Measurements from ENCODE around the gene CAMTA1. TPM values are rescaled to one million over a fixed set of nuclear protein-coding genes. Genes with fewer than 3 reads are reported as not detected.

The CAMTA1 gene
- total and polyA plus RNA-seq, 9 of the 15 experiments (the other 6 are each of a cell fraction or from before 2014, with no cell fraction given), result 43.9 to 161 (median 65.9) TPM

DNA sequence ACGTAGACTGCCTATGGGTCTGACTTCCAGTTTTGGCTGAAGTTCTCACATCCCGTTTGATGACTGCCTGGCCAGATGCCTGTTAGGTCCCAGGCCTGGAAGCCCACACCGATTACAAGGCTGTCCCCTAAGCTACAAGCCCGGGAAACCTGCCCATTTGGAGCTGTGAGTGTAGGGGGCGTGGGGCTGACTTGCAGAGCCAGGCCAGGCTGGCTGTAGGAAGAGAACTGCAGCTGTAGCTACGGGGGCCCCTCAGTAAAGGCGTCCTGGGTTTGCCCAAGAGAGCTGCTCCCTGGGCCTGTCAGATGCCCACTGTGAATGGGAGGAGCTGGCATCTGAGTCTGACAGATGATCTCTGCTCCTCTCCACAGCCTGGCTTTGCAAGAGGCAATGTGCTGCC is 199.7 kb downstream of the CAMTA1 start:
- H3K4me2 ChIP-seq (ENCODE audit: insufficient read depth, low read length), result no peak overlapping the region
- H3K4me3 ChIP-seq, result no peak overlapping the region
- ATAC-seq (no peak), FAIRE-seq (no peak), DNase-seq (ENCODE audit: extremely low read depth in 1 of 4, low spot score in 3 of 4) (no peak)
- no peaks in the 10 kb centered on the region for H3K79me2 ChIP-seq (ENCODE audit: control insufficient read depth, insufficient read depth, low read length)
- H4K20me1 ChIP-seq (replicated peaks; ENCODE audit: control insufficient read depth, insufficient read depth, low read length), result 0 out of 2 replicates have a peak, but pooled peaks cover 6% of the 10 kb centered on the region
- ChIA-PET POLR2A (no interaction called here), CTCF (ENCODE audit: low intra/inter-chr PET ratio) (no interaction called here)
- no TSS peak for BruUV-seq (replicated peaks)
- H3K4me1 ChIP-seq (replicated peaks in 1 of 2; ENCODE audit: control insufficient read depth in 2 of 2, insufficient read depth in 2 of 2, low read length in 2 of 2), result no peaks in the 10 kb centered on the region
- intact Hi-C loops (cut with micrococcal nuclease) (no loop called here), in situ Hi-C loops (cut with MboI) (no loop called here)
- peaks cover 29 to 54% of the 10 kb centered on the region in 2 experiments for H3K27me3 ChIP-seq (ENCODE audit: control insufficient read depth in 2 of 2, insufficient read depth in 2 of 2, low read length in 2 of 2)
- H3K9me3 ChIP-seq (replicated peaks; ENCODE audit: control insufficient read depth, insufficient read depth, low read depth, low read length), result no peaks in the 10 kb centered on the region
- H3K36me3 ChIP-seq (ENCODE audit: control insufficient read depth, insufficient read depth, low read length), result no peaks in the 10 kb centered on the region
- under 1% methylated on average over 7 of the region's 7 CpGs for WGBS (ENCODE audit: insufficient coverage, low coverage, missing lambda C conversion rate)
- TF ChIP-seq ZNF785 (CRISPR knock-in tag; IDR thresholded peaks at IDR 0.05), result no peak
- TF ChIP-seq, protein P1, sequence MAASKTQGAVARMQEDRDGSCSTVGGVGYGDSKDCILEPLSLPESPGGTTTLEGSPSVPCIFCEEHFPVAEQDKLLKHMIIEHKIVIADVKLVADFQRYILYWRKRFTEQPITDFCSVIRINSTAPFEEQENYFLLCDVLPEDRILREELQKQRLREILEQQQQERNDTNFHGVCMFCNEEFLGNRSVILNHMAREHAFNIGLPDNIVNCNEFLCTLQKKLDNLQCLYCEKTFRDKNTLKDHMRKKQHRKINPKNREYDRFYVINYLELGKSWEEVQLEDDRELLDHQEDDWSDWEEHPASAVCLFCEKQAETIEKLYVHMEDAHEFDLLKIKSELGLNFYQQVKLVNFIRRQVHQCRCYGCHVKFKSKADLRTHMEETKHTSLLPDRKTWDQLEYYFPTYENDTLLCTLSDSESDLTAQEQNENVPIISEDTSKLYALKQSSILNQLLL (CRISPR knock-in tag; IDR thresholded peaks at IDR 0.05; ENCODE audit: borderline replicate concordance), result no peak
- TF ChIP-seq SRSF9 (IDR thresholded peaks at IDR 0.05; ENCODE audit: borderline replicate concordance, low read depth, low read length), result no peak
- no peak for TF ChIP-seq HMG20B (CRISPR knock-in tag; IDR thresholded peaks at IDR 0.05)
- TF ChIP-seq NR1H2 (CRISPR knock-in tag; IDR thresholded peaks at IDR 0.05), result no peak
- TF ChIP-seq BMI1 (IDR thresholded peaks at IDR 0.05; ENCODE audit: low read length), result no peak
- no peak for TF ChIP-seq PTRF (tag; IDR thresholded peaks at IDR 0.05)
- no peak for TF ChIP-seq ZNF175 (CRISPR knock-in tag; IDR thresholded peaks at IDR 0.05; ENCODE audit: low read depth)
- TF ChIP-seq MCM5 (IDR thresholded peaks at IDR 0.05; ENCODE audit: low read depth), result no peak
- TF ChIP-seq STAG1 (CRISPR knock-in tag; IDR thresholded peaks at IDR 0.05; ENCODE audit: borderline replicate concordance), result no peak
- H3K9ac ChIP-seq (ENCODE audit: insufficient read depth in 1 of 2, low read depth in 2 of 2, low read length in 2 of 2), result no peak overlapping the region
- H2AFZ ChIP-seq (ENCODE audit: low read depth, low read length), result no peak overlapping the region
- no peak overlapping the region for H3K27ac ChIP-seq (ENCODE audit: extremely low read depth, low read depth, low read length)
- peaks cover 5% of the 10 kb centered on the region for H3K9me1 ChIP-seq (ENCODE audit: control insufficient read depth, insufficient read depth, low read length)
